OCI-LY1 (cell line): ENCODE results near the gene GANAB.

Experiments used
- H2AFZ ChIP-seq: fragments of 200-600 bp; sonication (generic), shearing (Covaris generic); 2 replicates; pipeline ENCODE4 v1.6.0; 2014; ENCODE audit warnings: antibody characterized with exemption, mild to moderate bottlenecking, low read length
- H3F3A ChIP-seq: fragments of 200-600 bp; sonication (generic), shearing (Covaris generic); 2 replicates; pipeline ENCODE4 v1.6.0; 2014; ENCODE audit warnings: mild to moderate bottlenecking, antibody characterized with exemption, low read length, moderate library complexity; ENCODE audit not compliant: insufficient read depth
- H3K27ac ChIP-seq: fragments of 200-600 bp; sonication (generic); 2 replicates; pipeline ENCODE4 v1.5.1; 2014; ENCODE audit warnings: low read length, mixed run types, mild to moderate bottlenecking, low read depth; ENCODE audit not compliant: poor library complexity, severe bottlenecking
- H3K27me3 ChIP-seq: fragments of 200-600 bp; sonication (generic); 2 replicates; pipeline ENCODE4 v1.6.0; 2014; ENCODE audit warnings: antibody characterized with exemption, mild to moderate bottlenecking, low read length, moderate library complexity; ENCODE audit not compliant: insufficient read depth
- H3K36me3 ChIP-seq: fragments of 200-600 bp; sonication (generic); 2 replicates; pipeline ENCODE4 v1.6.1; 2014; ENCODE audit warnings: mild to moderate bottlenecking, antibody characterized with exemption, low read length, moderate library complexity, mixed read lengths; ENCODE audit not compliant: insufficient read depth
- H3K4me1 ChIP-seq: fragments of 200-600 bp; sonication (generic); 2 replicates; pipeline ENCODE4 v1.5.1; 2014; ENCODE audit warnings: mild to moderate bottlenecking, low read length, moderate library complexity; ENCODE audit not compliant: insufficient read depth, severe bottlenecking
- H3K4me2 ChIP-seq: fragments of 200-600 bp; sonication (generic), shearing (Covaris generic); 2 replicates; pipeline ENCODE4 v1.6.1; 2014; ENCODE audit warnings: low read length
- H3K4me3 ChIP-seq: fragments of 200-600 bp; sonication (generic); 2 replicates; pipeline ENCODE4 v1.5.1; 2014; ENCODE audit warnings: low read length, low read depth, mild to moderate bottlenecking, mixed read lengths; ENCODE audit not compliant: poor library complexity, severe bottlenecking
- H3K79me2 ChIP-seq: fragments of 200-600 bp; shearing (Covaris generic); 2 replicates; pipeline ENCODE4 v1.6.1; 2016; ENCODE audit warnings: mixed run types, low read length, mixed read lengths; ENCODE audit not compliant: insufficient read depth
- H3K9ac ChIP-seq: fragments of 200-600 bp; sonication (generic), shearing (Covaris generic); 2 replicates; pipeline ENCODE4 v1.6.1; 2014; ENCODE audit warnings: mild to moderate bottlenecking, low read length, mixed read lengths
- H3K9me2 ChIP-seq: fragments of 200-600 bp; sonication (generic), shearing (Covaris generic); 2 replicates; pipeline ENCODE4 v1.6.1; 2014; ENCODE audit warnings: low read depth, mild to moderate bottlenecking, low read length, mixed read lengths
- H3K9me3 ChIP-seq: fragments of 200-600 bp; shearing (Covaris generic); 2 replicates; pipeline ENCODE4 v1.6.1; 2014; ENCODE audit warnings: low read length, mixed read lengths
- H4K20me1 ChIP-seq: fragments of 200-600 bp; sonication (generic), shearing (Covaris generic); 2 replicates; pipeline ENCODE4 v1.6.0; 2016; ENCODE audit warnings: mild to moderate bottlenecking, low read length; ENCODE audit not compliant: insufficient read depth
- EZH2 ChIP-seq: fragments of 200-600 bp; sonication (generic), shearing (Covaris generic); IDR thresholded peaks from 2 replicates; pipeline ENCODE4 v1.8.0; 2017; ENCODE audit warnings: borderline replicate concordance, mixed run types, mild to moderate bottlenecking, antibody characterized with exemption, low read length, moderate library complexity, mixed read lengths
- TF ChIP-seq, protein P1 (sequence below): fragments of 200-600 bp; sonication (generic), shearing (Covaris generic); IDR thresholded peaks from 2 replicates; pipeline ENCODE4 v1.5.1; 2017; ENCODE audit warnings: mild to moderate bottlenecking, antibody characterized with exemption, low read length, moderate library complexity, mixed read lengths

The GANAB gene

DNA sequence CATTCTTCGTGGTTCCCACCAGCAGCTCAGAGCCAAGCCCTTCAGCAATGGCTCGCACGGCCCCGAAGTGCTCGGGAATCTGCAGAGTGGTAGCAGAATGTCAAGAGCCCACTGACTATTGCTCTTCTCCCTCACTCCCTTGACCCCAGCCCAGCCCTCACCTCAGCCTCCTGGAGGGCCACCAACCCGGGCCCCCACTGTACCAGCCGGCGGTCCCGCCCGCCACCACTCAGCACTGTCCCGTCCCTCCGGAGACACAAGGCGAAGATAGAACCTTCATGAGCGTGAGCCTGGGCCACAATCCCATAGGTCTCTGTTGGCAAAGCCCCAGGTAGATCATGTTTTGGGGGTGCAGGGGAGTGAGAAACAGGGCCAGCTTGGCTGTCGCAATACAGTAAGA lies 40.5 kb downstream of the GANAB start:
- Histone ChIP-seq H2AFZ (no peak overlapping the region), H3K27me3 (no peaks in the 10 kb centered on the region), H4K20me1 (no peaks in the 10 kb centered on the region), H3K4me2 (no peak overlapping the region), H3K79me2 (peaks cover 5% of the 10 kb centered on the region), H3K9me2 (no peaks in the 10 kb centered on the region), H3K9ac (no peak overlapping the region), H3K4me3 (no peak overlapping the region), H3F3A (no peaks in the 10 kb centered on the region; the same call in 1 of the 2 replicates), H3K9me3 (no peaks in the 10 kb centered on the region), H3K27ac (no peak overlapping the region), H3K4me1 (peaks cover 36% of the 10 kb centered on the region), H3K36me3 (peaks cover 60% of the 10 kb centered on the region)
- TF ChIP-seq, protein P1, sequence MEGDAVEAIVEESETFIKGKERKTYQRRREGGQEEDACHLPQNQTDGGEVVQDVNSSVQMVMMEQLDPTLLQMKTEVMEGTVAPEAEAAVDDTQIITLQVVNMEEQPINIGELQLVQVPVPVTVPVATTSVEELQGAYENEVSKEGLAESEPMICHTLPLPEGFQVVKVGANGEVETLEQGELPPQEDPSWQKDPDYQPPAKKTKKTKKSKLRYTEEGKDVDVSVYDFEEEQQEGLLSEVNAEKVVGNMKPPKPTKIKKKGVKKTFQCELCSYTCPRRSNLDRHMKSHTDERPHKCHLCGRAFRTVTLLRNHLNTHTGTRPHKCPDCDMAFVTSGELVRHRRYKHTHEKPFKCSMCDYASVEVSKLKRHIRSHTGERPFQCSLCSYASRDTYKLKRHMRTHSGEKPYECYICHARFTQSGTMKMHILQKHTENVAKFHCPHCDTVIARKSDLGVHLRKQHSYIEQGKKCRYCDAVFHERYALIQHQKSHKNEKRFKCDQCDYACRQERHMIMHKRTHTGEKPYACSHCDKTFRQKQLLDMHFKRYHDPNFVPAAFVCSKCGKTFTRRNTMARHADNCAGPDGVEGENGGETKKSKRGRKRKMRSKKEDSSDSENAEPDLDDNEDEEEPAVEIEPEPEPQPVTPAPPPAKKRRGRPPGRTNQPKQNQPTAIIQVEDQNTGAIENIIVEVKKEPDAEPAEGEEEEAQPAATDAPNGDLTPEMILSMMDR = no peak

DNA sequence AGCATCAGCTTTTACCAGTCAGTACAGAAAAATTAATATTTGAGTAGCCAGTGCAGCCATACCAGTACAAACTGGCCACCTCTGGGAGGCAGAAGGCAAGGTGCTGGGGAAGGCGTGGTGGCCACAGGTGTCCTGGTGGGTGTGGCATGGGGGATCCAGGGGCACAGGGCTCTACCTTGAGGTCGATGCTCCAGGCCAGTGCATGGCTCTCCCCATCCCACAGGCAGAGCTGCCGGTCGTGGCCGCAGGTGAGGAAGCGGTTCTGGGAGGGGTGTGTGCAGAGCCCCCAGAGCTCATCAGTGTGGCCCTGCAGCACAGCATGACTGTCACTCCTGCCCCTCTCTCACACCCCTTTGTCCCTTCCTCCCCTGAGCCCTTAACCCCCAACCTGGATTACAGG lies 40.9 kb downstream of the GANAB start:
- Histone ChIP-seq H3K79me2 (peaks cover 9% of the 10 kb centered on the region), H3K4me1 (peaks cover 32% of the 10 kb centered on the region), H3F3A (no peaks in the 10 kb centered on the region; the same call in 1 of the 2 replicates), H3K9me2 (no peaks in the 10 kb centered on the region), H2AFZ (no peak overlapping the region), H3K9ac (no peak overlapping the region), H3K27ac (no peak overlapping the region), H3K4me3 (no peak overlapping the region), H3K9me3 (no peaks in the 10 kb centered on the region), H3K27me3 (no peaks in the 10 kb centered on the region), H3K36me3 (peaks cover 63% of the 10 kb centered on the region), H4K20me1 (no peaks in the 10 kb centered on the region), H3K4me2 (no peak overlapping the region)
- no peak for TF ChIP-seq EZH2
- TF ChIP-seq, protein P1 = no peak

DNA sequence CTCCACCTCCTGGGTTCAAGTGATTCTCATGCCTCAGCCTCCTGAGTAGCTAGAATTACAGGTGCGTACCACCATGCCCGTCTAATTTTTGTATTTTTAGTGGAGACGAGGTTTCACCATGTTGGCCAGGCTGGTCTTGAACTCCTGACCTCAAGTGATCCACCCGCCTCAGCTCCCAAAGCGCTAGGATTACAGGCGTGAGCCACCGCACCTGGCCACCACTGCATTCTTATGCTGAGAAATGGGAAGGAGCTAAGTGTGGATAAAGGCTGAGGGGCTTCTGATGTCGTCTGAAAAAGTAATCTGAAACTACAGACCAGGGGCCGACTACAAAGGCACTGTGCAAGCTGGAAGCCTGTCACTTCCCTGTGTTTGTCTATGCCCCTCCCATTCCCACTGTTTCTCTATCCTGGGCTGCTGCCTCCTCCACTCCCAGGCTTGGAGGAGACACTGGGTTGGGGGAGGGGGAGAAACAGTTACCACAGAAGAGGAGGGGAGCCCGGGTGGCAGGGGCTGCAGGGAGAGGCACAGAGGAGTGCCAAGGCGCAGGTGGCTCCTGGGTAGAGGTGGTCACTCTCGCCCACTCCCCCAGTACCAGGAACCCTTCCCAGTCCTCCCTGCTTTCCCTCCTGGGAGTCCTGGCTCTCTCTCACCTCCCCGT lies 41.8 kb downstream of the GANAB start:
- Histone ChIP-seq H2AFZ (no peak overlapping the region), H3K4me3 (no peak overlapping the region), H3F3A (no peaks in the 10 kb centered on the region), H3K4me2 (no peak overlapping the region), H3K9ac (no peak overlapping the region), H3K9me3 (no peaks in the 10 kb centered on the region), H3K79me2 (peaks cover 18% of the 10 kb centered on the region), H3K27ac (no peak overlapping the region), H3K9me2 (no peaks in the 10 kb centered on the region), H3K4me1 (peaks cover 31% of the 10 kb centered on the region), H3K27me3 (no peaks in the 10 kb centered on the region), H3K36me3 (peaks cover 66% of the 10 kb centered on the region), H4K20me1 (no peaks in the 10 kb centered on the region)
- TF ChIP-seq, protein P1 = no peak
